CD4-positive, alpha-beta T cell (primary cell): ENCODE measurements around the gene TTC21B. TPM values are rescaled to one million over a fixed set of nuclear protein-coding genes. Genes with fewer than 3 reads are reported as not detected.

Source experiments
- ATAC-seq: fragments of 200-7000 bp; cut with Tn5 transposase; one replicate; pipeline ENCODE4 v1.10.0; 2022; ENCODE audit warnings: mild to moderate bottlenecking; ENCODE audit not compliant: poor library complexity
- CTCF ChIA-PET: fragments of 350-600 bp; sonication (Branson Sonifier 250); formaldehyde crosslinking; loops from one replicate; lab custom pipeline; 2021; ENCODE audit warnings: antibody characterized with exemption, inconsistent platforms; lab: Charles Lee
- POLR2A ChIA-PET: fragments of 350-600 bp; sonication (Branson Sonifier 250); formaldehyde crosslinking; loops from one replicate; lab custom pipeline; 2021; ENCODE audit warnings: antibody characterized with exemption, inconsistent platforms; lab: Charles Lee
- DNase-seq, 14 experiments: peaks; one replicate each; pipeline ENCODE4 v3.0.0-alpha.2; 2013 to 2020; ENCODE audit warnings: mixed read lengths in 2 of 14
- H3K27ac ChIP-seq, 2 donors: one replicate each; pipeline versions ENCODE4 v1.5.1 to v1.7.0; 2013; ENCODE audit warnings: low read length in 2 of 2, low read depth in 1 of 2, mild to moderate bottlenecking in 1 of 2
- H3K27me3 ChIP-seq, 2 experiments: 1 replicate in 1 of 2; 2 replicates in 1 of 2; pipeline versions ENCODE4 v1.6.1 to v1.7.0; 2013; ENCODE audit warnings: low read length in 2 of 2, control low read depth in 1 of 2, mild to moderate bottlenecking in 1 of 2, moderate library complexity in 1 of 2; ENCODE audit not compliant: insufficient read depth in 2 of 2, control insufficient read depth in 1 of 2
- H3K36me3 ChIP-seq: one replicate; pipeline ENCODE4 v1.6.1; 2013; ENCODE audit warnings: low read length, control low read depth; ENCODE audit not compliant: insufficient read depth
- H3K4me1 ChIP-seq: one replicate; pipeline ENCODE4 v1.6.1; 2013; ENCODE audit warnings: low read length, control low read depth; ENCODE audit not compliant: insufficient read depth
- H3K4me3 ChIP-seq: one replicate; pipeline ENCODE4 v1.5.1; 2013; ENCODE audit warnings: mild to moderate bottlenecking, low read length, moderate library complexity
- H3K9me3 ChIP-seq, 2 experiments: 1 replicate in 1 of 2; 2 replicates in 1 of 2; pipeline versions ENCODE4 v1.6.1 to v1.7.0; 2013; ENCODE audit warnings: low read length in 2 of 2, mild to moderate bottlenecking in 2 of 2, control low read depth in 1 of 2, moderate library complexity in 1 of 2; ENCODE audit not compliant: control insufficient read depth in 1 of 2, insufficient read depth in 1 of 2
- H3K27ac Mint-ChIP-seq: one replicate; pipeline ENCODE4 v1.8.0; 2020; ENCODE audit warnings: mixed read lengths
- H3K27me3 Mint-ChIP-seq: one replicate; pipeline ENCODE4 v1.8.0; 2021; ENCODE audit warnings: mixed read lengths
- H3K36me3 Mint-ChIP-seq: one replicate; pipeline ENCODE4 v1.8.0; 2021; ENCODE audit warnings: low read depth, mixed read lengths
- H3K4me1 Mint-ChIP-seq: one replicate; pipeline ENCODE4 v1.8.0; 2021; ENCODE audit warnings: low read depth, mixed read lengths
- H3K4me3 Mint-ChIP-seq: one replicate; pipeline ENCODE4 v1.8.0; 2020; ENCODE audit warnings: mild to moderate bottlenecking, mixed read lengths
- H3K9me3 Mint-ChIP-seq: one replicate; pipeline ENCODE4 v1.8.0; 2020; ENCODE audit warnings: mixed read lengths
- intact Hi-C, 2 experiments: fragments of 100-400 bp; cut with DNase I in 1 of 2; cut with micrococcal nuclease in 1 of 2; formaldehyde crosslinking; loops; one replicate each; pipeline versions ENCODE4 v1.15.1 to v1.9.0; 2023 to 2025; cut with DNase I, micrococcal nuclease
- total RNA-seq, 174 experiments: library from RNA in 2 of 174; stranded (reverse) in 2 of 174; gene quantifications; one replicate each; pipeline ENCODE4 v1.2.3 and lab custom pipeline; 2021 to 2026
- TF ChIP-seq, protein P1 (sequence below): fragments of 200-600 bp; IDR thresholded peaks from one replicate; pipeline ENCODE4 v1.8.0; 2022; ENCODE audit warnings: antibody characterized with exemption, mild to moderate bottlenecking

TTC21B gene
- total RNA-seq, 2 experiments from 2014 or later: 22.9 to 25.4 TPM

GRCh38 chr2:165969227-165969626, 15.7 kb upstream of the TTC21B start:
- Mint-ChIP-seq H3K9me3 (no peaks in the 10 kb centered on the region), H3K4me3 (no peak overlapping the region), H3K27me3 (peaks cover 48% of the 10 kb centered on the region), H3K4me1 (no peaks in the 10 kb centered on the region), H3K36me3 (no peaks in the 10 kb centered on the region), H3K27ac (no peak overlapping the region)
- ChIA-PET CTCF (no interaction called here), POLR2A (no interaction called here)
- Histone ChIP-seq H3K27me3 (peaks cover 0 to 5% of the 10 kb centered on the region in 2 experiments), H3K9me3 (peaks cover 0 to 3% of the 10 kb centered on the region in 2 experiments), H3K4me3 (no peak overlapping the region), H3K27ac (no peak overlapping the region), H3K4me1 (no peaks in the 10 kb centered on the region), H3K36me3 (no peaks in the 10 kb centered on the region)
- intact Hi-C loops: no loop called here
- no peak for ATAC-seq
- no peak for DNase-seq
- TF ChIP-seq, protein P1, sequence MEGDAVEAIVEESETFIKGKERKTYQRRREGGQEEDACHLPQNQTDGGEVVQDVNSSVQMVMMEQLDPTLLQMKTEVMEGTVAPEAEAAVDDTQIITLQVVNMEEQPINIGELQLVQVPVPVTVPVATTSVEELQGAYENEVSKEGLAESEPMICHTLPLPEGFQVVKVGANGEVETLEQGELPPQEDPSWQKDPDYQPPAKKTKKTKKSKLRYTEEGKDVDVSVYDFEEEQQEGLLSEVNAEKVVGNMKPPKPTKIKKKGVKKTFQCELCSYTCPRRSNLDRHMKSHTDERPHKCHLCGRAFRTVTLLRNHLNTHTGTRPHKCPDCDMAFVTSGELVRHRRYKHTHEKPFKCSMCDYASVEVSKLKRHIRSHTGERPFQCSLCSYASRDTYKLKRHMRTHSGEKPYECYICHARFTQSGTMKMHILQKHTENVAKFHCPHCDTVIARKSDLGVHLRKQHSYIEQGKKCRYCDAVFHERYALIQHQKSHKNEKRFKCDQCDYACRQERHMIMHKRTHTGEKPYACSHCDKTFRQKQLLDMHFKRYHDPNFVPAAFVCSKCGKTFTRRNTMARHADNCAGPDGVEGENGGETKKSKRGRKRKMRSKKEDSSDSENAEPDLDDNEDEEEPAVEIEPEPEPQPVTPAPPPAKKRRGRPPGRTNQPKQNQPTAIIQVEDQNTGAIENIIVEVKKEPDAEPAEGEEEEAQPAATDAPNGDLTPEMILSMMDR: no peak

DNA sequence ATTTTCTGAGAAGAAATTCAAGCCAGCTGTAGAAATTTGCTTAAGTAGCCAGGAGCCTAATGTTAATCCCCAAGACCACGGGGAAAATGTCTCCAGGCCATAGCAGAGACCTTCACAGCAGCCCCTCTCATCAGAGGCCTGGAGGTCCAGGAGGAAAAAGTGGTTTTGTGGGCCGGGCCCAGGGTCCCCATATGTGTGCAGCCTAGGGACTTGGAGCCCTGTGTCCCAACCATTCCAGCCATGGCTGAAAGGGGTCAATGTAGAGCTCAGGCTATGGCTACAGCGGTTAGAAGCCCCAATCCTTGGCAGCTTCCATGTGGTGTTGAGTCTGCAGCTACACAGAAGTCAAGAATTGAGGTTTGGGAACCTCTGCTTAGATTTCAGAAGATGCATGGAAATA, 14.2 kb upstream of the TTC21B start:
- ATAC-seq (no peak), DNase-seq (no peak)
- Histone ChIP-seq H3K4me1 (no peaks in the 10 kb centered on the region), H3K4me3 (no peak overlapping the region), H3K36me3 (no peaks in the 10 kb centered on the region), H3K9me3 (peaks cover 0 to 3% of the 10 kb centered on the region in 2 experiments), H3K27ac (no peak overlapping the region), H3K27me3 (peaks cover 0 to 5% of the 10 kb centered on the region in 2 experiments)
- Mint-ChIP-seq H3K36me3 (no peaks in the 10 kb centered on the region), H3K27ac (no peak overlapping the region), H3K9me3 (no peaks in the 10 kb centered on the region), H3K4me1 (no peaks in the 10 kb centered on the region), H3K27me3 (peaks cover 35% of the 10 kb centered on the region), H3K4me3 (no peak overlapping the region)
- CTCF ChIA-PET: no interaction called here
- POLR2A ChIA-PET: no interaction called here
- intact Hi-C loops: no loop called here
- TF ChIP-seq, protein P1: no peak

- H3K27me3 ChIP-seq: no peaks in the 10 kb centered on the region
- no peak overlapping the region for H3K4me3 ChIP-seq
- H3K27ac ChIP-seq: no peak overlapping the region
- H3K36me3 ChIP-seq: no peaks in the 10 kb centered on the region
- intact Hi-C loops: no loop called here
- no peaks in the 10 kb centered on the region for H3K4me1 ChIP-seq
- Mint-ChIP-seq H3K4me1 (no peaks in the 10 kb centered on the region), H3K36me3 (no peaks in the 10 kb centered on the region), H3K27ac (no peak overlapping the region), H3K4me3 (no peak overlapping the region), H3K27me3 (no peaks in the 10 kb centered on the region), H3K9me3 (no peaks in the 10 kb centered on the region)
- ChIA-PET CTCF (no interaction called here), POLR2A (no interaction called here)
- DNase-seq (no peak), ATAC-seq (no peak)
- no peaks in the 10 kb centered on the region for H3K9me3 ChIP-seq
- TF ChIP-seq, protein P1: no peak
These were observed 8.2 kb upstream of the TTC21B start for GRCh38 chr2:165961818-165962217.
